ENCODE results near the gene CCDC57. TPM values are rescaled to one million over a fixed set of nuclear protein-coding genes. Genes with fewer than 3 reads are reported as not detected.

CCDC57 gene
- total and polyA plus RNA-seq, 2 of the 8 experiments (the other 6 are each of a cell fraction or from before 2014, with no cell fraction given): 8.4 to 12.9 TPM

GRCh38 chr17:82155606-82156005, 57.0 kb downstream of the CCDC57 start:
- no peak overlapping the region for H4K91ac ChIP-seq (replicated peaks; ENCODE audit: insufficient read length, low read length)
- H2BK120ac ChIP-seq (replicated peaks; ENCODE audit: low read depth, low read length): no peak overlapping the region
- no peak overlapping the region for H3K56ac ChIP-seq (replicated peaks; ENCODE audit: insufficient read length, low read depth, low read length)
- H3K4me3 ChIP-seq (ENCODE audit: extremely low read depth in 1 of 4, insufficient read depth in 2 of 4, low read depth in 3 of 4, low read length in 4 of 4): no peak overlapping the region
- TF ChIP-seq KDM4A (IDR thresholded peaks at IDR 0.05; ENCODE audit: low read depth, low read length, severe bottlenecking): no peak
- peaks cover 2 to 15% of the 10 kb centered on the region in 2 experiments for H4K20me1 ChIP-seq (replicated peaks in 1 of 2; ENCODE audit: control insufficient read depth in 1 of 2, insufficient read depth in 2 of 2, low read length in 2 of 2)
- no peak overlapping the region for H3K4me2 ChIP-seq (ENCODE audit: insufficient read depth in 1 of 2, low read depth in 2 of 2, low read length in 2 of 2)
- no peak for FAIRE-seq
- 81% methylated on average over 7 of the region's 9 CpGs; no CpG with 5 or more reads in 1 of the 2 experiments for WGBS, 2 experiments (ENCODE audit: extremely low coverage in 1 of 2, insufficient coverage in 1 of 2, insufficient read length in 1 of 2, insufficient replicate concordance in 2 of 2, low coverage in 1 of 2, low lambda C conversion rate in 2 of 2, missing lambda C conversion rate in 1 of 2)
- H2BK5ac ChIP-seq (ENCODE audit: low read depth, low read length): no peak overlapping the region
- no peak overlapping the region for H2BK20ac ChIP-seq (ENCODE audit: low read length)
- peaks cover 0 to 3% (median 0%) of the 10 kb centered on the region in 4 experiments; a peak in 2 of 8 replicates for H3K36me3 ChIP-seq (ENCODE audit: control insufficient read depth in 2 of 4, insufficient read depth in 4 of 4, low read length in 3 of 4)
- H2BK15ac ChIP-seq (ENCODE audit: low read length): no peak overlapping the region
- H3K4me1 ChIP-seq (replicated peaks in 1 of 4; ENCODE audit: control insufficient read depth in 3 of 4, insufficient read depth in 4 of 4, low read length in 3 of 4): no peaks in the 10 kb centered on the region
- CTCF ChIA-PET (ENCODE audit: partially characterized antibody): interaction anchor here (0.8 to 3.1 kb wide), 14 partner anchors 14 to 196 kb away, joined by 3 to 13 read pairs (median 5); partner anchors contain the start of gene FASN
- no peak overlapping the region for H3K27ac ChIP-seq (ENCODE audit: low read depth, low read length)
- no peak overlapping the region for H4K8ac ChIP-seq (ENCODE audit: extremely low read depth, insufficient read depth, low read length)
- no peaks in the 10 kb centered on the region for H3K23me2 ChIP-seq (ENCODE audit: low read depth, low read length)
- POLR2A ChIA-PET (ENCODE audit: partially characterized antibody): interaction anchor here (0.6 to 2.7 kb wide), 3 partner anchors 56 to 90 kb away, joined by 3 to 13 read pairs (median 4); partner anchors contain the start of gene DUS1L
- DNase-seq (ENCODE audit: low read depth in 1 of 2, low spot score in 2 of 2): no peak
- H3K27me3 ChIP-seq (replicated peaks in 1 of 4; ENCODE audit: control insufficient read depth in 3 of 4, extremely low read depth in 1 of 4, insufficient read depth in 3 of 4, low read length in 3 of 4): no peaks in the 10 kb centered on the region
- no peaks in the 10 kb centered on the region for H3K79me2 ChIP-seq (ENCODE audit: control insufficient read depth in 1 of 2, insufficient read depth in 2 of 2, low read length in 2 of 2)
- no peak overlapping the region for H2BK12ac ChIP-seq (ENCODE audit: low read depth, low read length)
- no peak overlapping the region for H3K14ac ChIP-seq (ENCODE audit: insufficient read length)
- H3K9ac ChIP-seq (replicated peaks in 1 of 4; ENCODE audit: extremely low read depth in 1 of 4, low read depth in 3 of 4, low read length in 3 of 4): no peak overlapping the region
- no peaks in the 10 kb centered on the region; the same call in 1 of the 2 replicates for H3K79me1 ChIP-seq (ENCODE audit: low read depth, low read length)
- no peak overlapping the region for H4K5ac ChIP-seq (ENCODE audit: insufficient read length, low read depth, low read length)
- no peak overlapping the region for H3K23ac ChIP-seq (ENCODE audit: insufficient read length)
- no peak overlapping the region for H2AK5ac ChIP-seq (ENCODE audit: low read depth, low read length)
- H3K9me3 ChIP-seq (ENCODE audit: insufficient read depth in 2 of 2, low read depth in 1 of 2, low read length in 1 of 2): peaks cover 0 to 10% of the 10 kb centered on the region in 2 experiments; a peak in 1 of 4 replicates
- H3K4ac ChIP-seq (replicated peaks; ENCODE audit: insufficient read length, low read depth, low read length): no peak overlapping the region
- H2AFZ ChIP-seq (ENCODE audit: low read length): no peak overlapping the region
- H3K18ac ChIP-seq (ENCODE audit: extremely low read depth, low read length): no peak overlapping the region
